ENCODE measurements around the gene CHKB.

Gene CHKB

DNA sequence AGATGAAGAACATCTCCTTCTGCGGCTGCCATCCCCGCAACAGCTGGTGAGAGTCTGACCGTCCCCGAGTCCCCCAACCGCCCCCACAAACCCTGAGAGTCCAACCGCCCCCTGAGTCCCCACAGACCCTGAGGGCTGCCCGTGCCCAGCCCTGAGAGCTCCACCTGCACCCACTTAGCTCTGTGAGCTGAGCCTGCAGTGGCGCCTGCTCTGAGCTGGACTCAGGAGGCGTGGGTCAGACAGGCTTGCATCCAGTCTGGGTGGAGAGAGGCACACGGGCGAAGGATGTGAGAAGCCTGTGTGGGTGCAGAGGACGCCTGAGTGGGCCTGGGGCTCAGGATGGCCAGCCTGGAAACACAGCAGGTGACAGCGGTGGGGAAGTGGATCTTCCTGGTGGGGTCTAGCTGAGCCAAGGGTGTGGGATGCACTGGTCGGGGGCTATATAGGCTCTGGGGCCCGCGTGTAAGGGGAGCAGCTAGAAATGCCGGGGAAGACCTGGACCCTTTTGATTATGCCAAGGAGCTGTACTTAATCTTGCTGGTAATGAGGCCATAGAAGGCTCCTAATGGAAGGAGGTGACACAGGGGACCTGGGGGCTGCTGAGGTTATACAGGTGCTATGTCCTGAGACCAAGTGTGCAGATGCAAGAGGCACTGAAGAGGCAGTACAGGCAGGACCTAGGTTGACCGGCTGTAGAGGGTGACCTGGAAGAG is 24.5 kb upstream of the CHKB start:
- H3K4me3 ChIP-seq (ENCODE audit: low read length), result no peak overlapping the region
- no peak for TF ChIP-seq ZNF274 (IDR thresholded peaks at IDR 0.05; ENCODE audit: low read depth, low read length)

DNA sequence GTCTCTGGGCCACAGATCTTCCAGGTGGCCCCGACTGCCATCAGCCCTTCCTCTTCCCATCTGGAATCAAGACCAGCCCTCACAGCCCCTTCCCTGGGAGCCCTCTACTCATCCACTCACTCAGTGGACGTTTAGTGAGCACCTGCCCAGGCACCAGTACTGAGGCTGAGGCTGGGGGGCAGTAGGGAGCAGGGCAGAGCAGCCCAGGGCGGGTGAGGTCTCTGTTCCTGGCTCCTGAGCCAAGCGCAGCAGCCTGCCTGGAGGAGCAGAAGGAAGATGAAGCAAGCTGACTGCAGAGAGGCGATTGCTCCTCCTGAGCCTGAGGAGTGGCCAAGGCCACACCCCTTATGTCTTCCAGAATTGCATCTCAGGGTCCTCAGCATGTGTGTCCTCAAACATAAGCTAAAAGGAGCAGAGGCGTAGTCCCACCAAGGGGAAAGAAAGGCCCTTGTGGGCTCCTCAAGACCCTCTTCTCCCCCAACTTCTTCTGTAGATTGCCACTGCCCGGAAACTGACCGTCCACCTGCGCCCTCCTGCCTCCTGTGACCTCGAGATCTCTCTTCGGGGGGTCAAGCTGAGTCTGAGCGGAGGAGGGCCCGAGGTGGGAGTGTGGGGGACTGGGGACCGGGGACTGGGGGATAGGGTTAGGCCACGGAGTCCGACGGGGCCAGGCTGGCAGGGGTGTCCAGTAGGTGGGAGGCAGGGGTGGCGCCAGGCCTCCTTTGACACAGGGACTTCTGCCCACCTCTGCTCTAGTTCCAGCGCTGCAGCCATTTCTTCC is 23.7 kb upstream of the CHKB start:
- H3K4me3 ChIP-seq (ENCODE audit: low read length), result no peak overlapping the region
- TF ChIP-seq ZNF274 (IDR thresholded peaks at IDR 0.05; ENCODE audit: low read depth, low read length), result no peak

DNA sequence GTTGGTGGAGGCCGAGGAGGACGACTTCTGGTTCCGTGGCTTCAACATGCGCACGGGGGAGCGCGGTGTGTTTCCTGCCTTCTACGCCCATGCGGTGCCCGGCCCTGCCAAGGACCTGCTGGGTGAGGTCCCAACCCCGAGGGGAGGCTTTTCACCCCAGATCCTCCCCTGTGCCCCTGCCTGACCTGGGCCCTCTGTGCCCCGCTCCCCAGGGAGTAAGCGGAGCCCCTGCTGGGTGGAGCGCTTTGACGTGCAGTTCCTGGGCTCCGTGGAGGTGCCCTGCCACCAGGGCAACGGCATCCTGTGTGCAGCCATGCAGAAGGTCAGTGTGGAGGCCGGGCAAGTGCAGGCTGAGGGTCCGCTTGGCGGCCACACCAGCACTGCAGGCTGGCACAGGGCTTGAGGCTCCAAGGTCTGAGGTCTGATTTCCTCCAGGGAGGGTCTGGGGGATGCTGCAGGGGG is 23.0 kb upstream of the CHKB start:
- no peak for TF ChIP-seq ZNF274 (IDR thresholded peaks at IDR 0.05; ENCODE audit: low read depth, low read length)
- H3K4me3 ChIP-seq (ENCODE audit: low read length), result no peak overlapping the region

DNA sequence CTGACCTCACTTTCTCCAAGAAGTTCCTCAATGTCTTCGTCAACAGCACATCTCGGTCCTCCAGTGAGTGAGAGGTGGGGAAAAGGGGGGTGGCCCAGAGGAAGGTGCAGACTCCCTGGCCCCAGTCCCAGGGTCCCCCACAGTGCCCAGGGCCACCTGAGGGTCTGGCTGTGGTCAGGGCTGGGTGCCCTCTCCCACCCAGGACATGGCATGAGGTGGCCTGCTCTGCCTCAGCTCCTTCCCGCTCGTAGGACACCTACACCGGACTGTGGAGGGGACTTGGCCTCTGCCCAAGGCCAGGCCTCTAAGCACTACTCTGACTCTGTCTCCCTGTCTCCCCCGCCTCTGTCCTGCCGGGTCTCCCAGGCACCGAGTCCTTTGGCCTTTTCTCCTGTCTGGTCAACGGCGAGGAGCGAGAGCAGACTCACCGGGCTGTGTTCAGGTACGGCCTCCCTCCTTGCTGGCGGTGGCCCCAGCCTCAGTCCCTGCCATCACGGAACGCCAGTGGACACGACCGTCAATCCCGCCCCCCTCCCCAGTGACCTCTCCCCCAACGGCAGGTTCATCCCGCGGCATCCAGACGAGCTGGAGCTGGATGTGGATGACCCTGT is 22.5 kb upstream of the CHKB start:
- no peak for TF ChIP-seq ZNF274 (IDR thresholded peaks at IDR 0.05; ENCODE audit: low read depth, low read length)
- H3K4me3 ChIP-seq (ENCODE audit: low read length), result no peak overlapping the region

DNA sequence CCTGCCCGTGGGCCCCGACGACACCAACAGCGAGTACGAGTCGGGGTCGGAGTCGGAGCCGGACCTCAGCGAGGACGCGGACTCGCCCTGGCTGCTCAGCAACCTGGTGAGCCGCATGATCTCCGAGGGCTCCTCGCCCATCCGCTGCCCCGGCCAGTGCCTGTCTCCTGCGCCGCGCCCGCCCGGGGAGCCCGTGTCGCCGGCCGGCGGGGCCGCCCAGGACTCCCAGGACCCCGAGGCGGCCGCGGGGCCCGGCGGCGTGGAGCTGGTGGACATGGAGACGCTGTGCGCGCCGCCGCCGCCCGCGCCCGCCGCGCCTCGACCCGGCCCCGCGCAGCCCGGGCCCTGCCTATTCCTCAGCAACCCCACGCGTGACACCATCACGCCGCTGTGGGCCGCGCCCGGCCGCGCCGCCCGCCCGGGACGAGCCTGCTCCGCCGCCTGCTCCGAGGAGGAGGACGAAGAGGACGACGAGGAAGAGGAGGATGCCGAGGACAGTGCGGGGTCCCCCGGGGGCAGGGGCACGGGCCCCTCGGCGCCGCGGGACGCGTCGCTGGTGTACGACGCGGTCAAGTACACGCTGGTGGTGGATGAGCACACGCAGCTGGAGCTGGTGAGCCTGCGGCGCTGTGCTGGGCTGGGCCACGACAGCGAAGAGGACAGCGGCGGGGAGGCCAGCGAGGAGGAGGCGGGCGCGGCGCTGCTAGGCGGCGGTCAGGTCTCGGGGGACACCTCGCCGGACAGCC is 21.8 kb upstream of the CHKB start:
- H3K4me3 ChIP-seq (ENCODE audit: low read length), result no peak overlapping the region
- TF ChIP-seq ZNF274 (IDR thresholded peaks at IDR 0.05; ENCODE audit: low read depth, low read length), result no peak

DNA sequence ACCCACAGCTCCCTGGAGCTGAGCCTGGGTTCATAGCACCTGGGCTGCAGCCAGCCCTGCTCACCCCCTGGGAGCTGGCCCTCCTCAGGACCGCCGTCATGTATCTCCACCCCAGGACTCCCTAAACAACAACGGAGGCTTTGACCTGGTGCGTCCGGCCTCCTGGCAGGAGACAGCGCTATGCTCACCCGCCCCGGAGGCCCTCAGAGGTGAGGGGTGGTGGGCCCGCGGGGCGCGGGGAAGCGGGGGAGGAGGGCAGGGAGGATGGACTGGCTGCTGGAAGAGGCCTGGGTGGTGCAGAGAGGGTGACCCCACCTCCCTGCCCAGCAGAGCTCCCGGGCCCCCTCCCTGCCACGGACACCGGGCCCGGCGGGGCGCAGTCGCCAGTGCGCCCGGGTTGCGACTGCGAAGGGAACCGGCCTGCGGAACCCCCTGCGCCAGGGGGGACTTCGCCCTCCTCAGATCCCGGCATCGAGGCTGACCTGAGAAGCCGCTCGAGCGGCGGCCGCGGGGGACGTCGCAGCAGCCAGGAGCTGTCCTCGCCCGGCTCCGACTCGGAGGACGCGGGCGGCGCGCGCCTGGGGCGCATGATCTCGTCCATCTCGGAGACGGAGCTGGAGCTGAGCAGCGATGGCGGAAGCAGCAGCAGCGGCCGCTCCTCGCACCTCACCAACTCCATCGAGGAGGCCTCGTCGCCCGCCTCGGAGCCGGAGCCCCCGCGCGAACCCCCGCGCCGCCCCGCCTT is 21.0 kb upstream of the CHKB start:
- no peak for TF ChIP-seq ZNF274 (IDR thresholded peaks at IDR 0.05; ENCODE audit: low read depth, low read length)
- H3K4me3 ChIP-seq (ENCODE audit: low read length), result no peak overlapping the region

DNA sequence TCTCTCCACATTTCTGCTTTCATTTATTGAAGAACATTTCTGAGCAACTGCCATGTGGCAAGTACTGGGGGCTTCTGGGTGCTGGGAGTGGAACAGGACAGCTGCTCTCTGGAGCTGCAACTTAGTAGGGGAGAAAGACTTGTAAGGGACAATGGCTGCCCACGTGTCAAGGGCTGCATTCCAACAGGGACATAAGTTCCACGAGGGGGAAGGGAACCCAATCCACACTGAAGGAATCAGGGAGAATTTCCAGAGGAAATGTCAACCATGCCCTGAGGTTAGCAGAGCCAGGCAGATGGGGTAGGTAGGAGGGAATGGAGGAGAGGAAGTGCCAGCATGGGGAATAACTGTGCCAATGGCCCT is 19.7 kb upstream of the CHKB start:
- TF ChIP-seq ZNF274 (IDR thresholded peaks at IDR 0.05; ENCODE audit: low read depth, low read length), result no peak

DNA sequence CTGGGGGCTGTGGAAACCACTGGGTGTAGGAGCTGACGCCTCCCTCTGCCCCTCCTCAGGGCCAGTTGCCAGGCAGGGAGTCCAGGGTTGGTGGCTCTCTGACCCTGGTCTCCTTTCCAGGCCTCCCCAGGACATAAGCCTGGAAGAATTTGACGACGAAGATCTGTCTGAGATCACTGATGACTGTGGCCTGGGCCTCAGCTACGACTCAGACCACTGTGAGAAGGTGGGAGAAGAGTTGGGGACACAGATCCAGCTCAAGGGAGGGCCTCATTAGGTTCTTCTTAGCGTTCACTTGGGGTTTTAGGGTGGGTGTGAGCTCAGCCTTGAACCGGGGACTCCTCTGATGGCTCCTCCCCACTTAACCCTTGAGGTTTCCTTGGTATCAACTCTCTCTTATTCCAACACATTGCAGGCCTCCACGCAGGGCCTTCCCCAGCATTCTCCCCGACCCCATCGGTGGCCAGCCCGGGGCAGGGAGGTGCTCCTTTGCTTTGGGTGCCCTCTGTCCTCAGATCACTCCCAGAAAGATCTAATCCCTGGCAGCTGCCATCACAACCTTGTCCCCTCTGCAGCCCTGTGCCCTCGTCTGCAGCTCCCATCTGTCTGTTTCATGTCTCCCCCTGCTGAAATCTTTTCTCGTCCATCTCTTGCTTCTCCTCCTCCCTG is 19.2 kb upstream of the CHKB start:
- H3K4me3 ChIP-seq (ENCODE audit: low read length), result no peak overlapping the region
- no peak for TF ChIP-seq ZNF274 (IDR thresholded peaks at IDR 0.05; ENCODE audit: low read depth, low read length)

More for the DNA sequence above, 19.7 kb upstream of the CHKB start:
- no peak overlapping the region for H3K4me3 ChIP-seq (ENCODE audit: low read length)

DNA sequence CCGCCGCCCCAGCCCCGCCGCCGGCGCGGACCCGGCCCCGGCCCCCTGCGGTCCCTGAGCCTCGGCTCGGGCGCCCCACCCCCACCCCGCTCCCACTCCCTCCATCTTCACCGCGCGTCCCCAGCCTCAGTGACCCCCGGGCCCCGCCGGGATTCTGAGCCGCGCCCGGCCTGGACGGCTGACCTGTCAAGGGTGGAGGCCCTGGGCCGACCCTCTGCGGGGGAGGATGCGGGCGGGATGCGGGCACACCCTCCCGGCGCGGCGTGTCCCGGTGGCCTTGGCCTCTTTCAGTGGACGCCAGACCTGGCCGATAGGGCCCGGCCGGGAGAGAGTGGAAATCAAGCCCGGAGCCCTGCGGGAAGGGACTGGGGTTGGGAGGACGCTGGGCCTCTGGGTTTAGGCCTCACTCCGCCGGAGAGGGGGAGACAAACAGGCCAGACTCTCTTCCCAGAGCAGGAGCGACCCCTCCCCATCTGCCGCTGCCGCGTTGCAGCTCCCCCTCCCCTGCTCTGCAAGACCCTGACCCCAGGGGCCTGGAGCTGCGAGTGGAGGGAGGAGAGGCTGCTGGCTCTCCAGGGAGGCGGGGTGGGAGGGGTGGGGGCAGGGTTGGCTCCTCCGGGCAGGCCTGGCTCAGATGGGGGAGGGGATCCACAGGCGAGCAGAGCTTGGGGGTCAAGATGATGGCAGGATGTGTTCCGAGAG is 18.5 kb upstream of the CHKB start:
- TF ChIP-seq ZNF274 (IDR thresholded peaks at IDR 0.05; ENCODE audit: low read depth, low read length), result no peak
- H3K4me3 ChIP-seq (ENCODE audit: low read length), result no peak overlapping the region

DNA sequence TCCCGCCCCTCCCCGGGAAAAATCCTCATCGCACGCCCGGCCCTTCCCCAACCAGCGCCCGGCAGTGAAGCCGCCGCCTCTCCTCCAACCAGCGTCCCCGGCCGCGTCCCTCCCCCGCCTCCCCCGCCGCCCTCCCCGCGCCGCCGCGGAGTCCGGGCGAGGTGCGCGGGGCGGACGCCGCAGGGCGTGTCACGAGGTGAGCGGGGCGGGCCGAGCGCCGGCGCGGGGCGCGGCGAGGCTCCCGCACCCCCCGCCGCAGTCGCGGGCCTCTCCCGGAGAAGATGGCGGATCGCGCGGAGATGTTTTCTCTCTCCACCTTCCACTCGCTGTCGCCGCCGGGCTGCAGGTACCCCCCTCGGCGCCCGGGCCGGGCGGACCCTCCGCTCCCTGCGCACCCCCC is 17.9 kb upstream of the CHKB start, which contains the start of gene MAPK8IP2:
Gene MAPK8IP2 (plus strand): TSS at position 256 of the 400 bp plus-strand sequence. CDS start 26 bp downstream, at position 282.
- TF ChIP-seq ZNF274 (IDR thresholded peaks at IDR 0.05; ENCODE audit: low read depth, low read length), result no peak
- H3K4me3 ChIP-seq (ENCODE audit: low read length), result no peak within 1 kb of the TSS

DNA sequence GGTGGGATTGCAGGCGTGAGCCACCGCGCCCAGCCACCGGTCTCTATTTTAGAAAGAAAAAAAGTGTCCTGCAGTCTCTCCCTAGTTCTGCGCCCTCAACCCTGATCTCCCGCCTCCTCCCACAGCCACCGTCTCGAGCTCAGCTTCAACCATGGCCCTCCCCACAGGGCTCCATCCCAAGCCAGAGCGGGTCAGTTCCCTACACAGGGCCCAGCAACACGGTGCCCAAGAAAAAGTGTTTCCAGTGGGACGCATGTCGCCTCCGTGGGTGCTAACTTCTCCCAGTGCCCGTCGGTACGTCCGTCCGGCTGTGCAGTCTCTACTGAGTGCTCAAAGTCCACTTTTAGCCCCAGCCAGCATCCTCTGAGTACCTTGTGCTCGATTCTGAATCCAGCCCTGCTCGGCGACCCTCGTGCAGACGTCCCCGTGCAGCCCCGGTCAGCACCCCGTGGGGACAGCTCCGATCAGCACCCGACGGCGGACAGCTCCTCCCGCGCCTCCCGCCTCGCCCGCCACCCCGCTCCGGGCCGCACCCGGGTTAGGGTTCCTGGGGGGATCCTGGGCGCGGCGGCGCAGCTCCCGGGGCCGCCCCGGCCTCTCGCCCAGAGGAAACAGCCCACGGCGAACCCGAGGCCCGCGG is 17.3 kb upstream of the CHKB start:
- no peak for TF ChIP-seq ZNF274 (IDR thresholded peaks at IDR 0.05; ENCODE audit: low read depth, low read length)
- no peak overlapping the region for H3K4me3 ChIP-seq (ENCODE audit: low read length)

DNA sequence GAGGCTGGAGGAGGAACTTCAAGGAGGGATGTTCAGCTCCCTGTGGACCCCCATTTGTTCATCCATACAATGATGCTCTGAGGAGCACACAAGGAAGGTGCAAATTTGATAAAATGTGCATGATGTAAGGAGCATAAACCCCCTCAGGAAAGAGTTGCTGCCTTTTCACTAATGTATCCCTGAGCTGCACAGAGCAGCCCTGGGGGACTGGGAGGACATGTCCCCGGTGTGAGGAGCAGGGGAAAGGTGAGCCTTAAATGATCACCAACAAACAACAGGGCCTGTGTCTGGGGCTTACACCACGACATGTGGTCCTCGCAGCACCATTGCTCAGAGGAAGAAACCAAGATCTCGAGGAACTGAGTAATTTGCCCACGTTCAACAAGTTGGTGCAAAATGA is 14.4 kb upstream of the CHKB start:
- H3K4me3 ChIP-seq (ENCODE audit: low read length), result no peak overlapping the region
- TF ChIP-seq ZNF274 (IDR thresholded peaks at IDR 0.05; ENCODE audit: low read depth, low read length), result no peak
